GM21786 (cell line): ENCODE data around the gene DEDD2.
"Not testable (repeated sequence)": the region's sequence is repeated elsewhere in the genome, so short reads cannot be mapped to it uniquely, and the experiment has no call there.

Experiments used
- ATAC-seq: cut with Tn5 transposase; IDR thresholded peaks from one replicate; pipeline ENCODE4 v1.9.1; 2021; ENCODE audit not compliant: unreplicated experiment

Gene DEDD2, protein sequence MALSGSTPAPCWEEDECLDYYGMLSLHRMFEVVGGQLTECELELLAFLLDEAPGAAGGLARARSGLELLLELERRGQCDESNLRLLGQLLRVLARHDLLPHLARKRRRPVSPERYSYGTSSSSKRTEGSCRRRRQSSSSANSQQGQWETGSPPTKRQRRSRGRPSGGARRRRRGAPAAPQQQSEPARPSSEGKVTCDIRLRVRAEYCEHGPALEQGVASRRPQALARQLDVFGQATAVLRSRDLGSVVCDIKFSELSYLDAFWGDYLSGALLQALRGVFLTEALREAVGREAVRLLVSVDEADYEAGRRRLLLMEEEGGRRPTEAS

DNA sequence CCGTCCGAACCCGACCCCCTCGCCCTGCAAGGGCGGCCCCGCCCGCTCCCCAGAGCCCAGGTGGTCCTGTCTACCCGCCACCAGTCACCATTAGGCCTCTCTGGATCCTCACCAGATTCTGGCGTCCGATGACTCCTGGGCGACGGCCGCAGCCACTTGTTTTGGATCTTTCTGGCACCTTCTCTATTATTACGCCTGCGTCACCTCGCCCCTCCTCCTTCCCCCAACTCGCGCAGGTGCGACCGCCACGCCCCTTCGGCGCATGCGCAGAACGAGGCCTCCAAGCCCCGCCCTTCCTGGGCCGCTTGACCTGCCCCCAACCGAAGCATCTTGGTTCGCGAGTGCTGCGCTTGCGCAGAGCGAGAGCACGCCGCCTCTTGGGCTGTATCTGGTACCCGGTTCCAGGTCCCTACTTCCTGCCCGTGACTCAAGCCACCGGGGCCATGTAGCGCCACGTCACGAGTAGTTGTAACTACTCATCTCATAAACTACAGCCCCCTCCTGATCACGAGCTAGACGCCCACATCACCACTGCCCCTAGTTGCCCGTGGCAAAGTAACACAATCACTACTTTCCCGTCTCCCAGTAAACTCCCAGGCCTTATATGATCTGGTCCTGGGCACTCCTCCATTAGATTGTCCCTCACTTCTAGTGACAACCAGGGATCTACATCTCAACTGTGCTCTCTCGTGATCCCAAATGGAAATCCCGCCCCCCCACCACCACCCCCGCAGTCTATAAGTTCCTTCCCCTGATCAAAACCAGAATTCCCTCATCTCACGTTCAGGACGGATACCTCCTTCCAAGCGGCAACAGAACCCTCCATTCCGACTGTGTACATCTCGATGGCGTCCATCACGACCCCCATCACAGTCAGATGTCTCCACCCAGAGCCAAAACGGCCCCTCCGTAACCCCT lies at the start of gene DEDD2:
DEDD2 (minus strand) TSS at position 158 of the 918 bp plus-strand sequence. CDS start 670 bp downstream, outside the sequence.
- ATAC-seq: peak; percentile 67

DNA sequence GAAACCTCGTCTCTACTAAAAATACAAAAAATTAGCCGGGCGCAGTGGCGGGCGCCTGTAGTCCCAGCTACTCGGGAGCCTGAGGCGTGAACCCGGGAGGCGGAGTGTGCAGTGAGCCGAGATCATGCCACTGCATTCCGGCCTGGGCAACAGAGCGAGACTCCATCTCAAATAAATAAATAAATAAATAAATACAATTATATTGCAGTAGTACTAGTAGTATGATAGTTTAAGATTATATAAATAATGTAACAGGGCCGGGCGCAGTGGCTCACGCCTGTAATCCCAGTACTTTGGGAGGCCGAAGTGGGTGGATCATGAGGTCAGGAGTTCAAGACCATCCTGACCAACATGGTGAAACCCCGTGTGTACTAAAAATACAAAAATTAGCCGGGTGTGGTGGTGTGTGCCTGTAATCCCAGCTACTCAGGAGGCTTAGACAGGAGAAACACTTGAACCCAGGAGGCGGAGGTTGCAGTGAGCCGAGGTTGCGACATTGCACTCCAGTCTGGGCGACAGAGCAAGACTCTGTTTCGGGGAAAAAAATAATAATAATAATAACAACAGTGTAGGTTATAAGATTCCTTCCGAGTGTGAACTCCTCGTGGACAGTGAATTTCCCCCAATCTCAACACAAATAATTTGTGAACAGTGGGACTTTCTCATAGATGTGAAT lies 49.6 kb upstream of the DEDD2 start:
- ATAC-seq: not testable (repeated sequence)

DNA sequence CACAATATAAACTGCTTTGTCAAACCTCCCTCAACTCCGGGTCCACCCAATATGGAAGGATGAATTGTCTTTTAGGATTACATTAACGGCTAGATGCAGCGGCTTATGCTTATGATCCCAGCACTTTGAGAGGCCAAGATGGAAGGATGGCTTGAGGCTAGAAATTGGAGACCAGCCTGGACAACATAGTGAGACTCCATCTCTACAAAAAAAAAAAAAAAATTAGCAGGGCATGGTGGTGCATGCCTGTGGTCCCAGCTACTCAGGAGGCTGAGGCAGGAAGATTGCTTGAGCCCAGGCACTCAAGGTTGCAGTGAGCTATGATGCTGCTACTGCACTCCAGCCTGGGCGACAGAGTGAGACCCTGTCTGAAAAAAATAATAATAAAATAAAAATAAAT lies 48.6 kb upstream of the DEDD2 start:
- ATAC-seq: not testable (repeated sequence)

DNA sequence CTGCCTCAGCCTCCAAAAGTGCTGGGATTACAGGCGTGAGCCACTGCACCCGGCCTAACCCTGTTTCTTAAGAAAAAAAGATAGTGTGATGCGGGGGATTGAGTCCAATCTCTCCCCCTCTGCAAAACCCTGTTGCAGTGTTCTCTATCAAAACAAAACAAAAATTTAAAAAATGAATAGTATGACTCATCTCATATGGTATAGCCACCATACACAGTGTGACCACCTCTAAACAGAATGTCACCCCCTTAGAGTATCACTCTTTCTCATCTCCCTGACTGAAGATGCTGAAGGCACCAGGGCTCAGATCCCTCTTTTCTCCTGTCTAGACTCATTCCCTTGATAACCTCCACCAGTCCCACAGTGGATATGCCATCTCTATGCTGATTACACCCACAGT lies 44.3 kb upstream of the DEDD2 start:
- no peak for ATAC-seq

DNA sequence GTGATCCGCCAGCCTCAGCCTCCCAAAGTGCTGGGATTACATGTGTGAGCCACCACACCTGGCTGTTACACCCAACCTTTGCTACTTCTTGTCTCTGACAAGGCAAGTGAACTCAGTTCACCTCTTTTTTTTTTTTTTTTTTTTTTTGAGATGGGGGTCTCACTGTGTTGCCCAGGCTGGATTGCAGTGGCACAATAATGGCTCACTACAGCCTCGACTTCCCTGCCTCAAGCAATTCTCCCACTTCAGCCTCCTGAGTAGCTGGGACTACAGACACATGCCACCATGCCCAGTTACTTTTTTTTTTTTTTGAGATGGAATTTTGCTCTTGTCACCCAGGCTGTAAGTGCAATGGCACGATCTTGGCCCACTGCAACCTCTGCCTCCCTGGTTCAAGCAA lies 40.4 kb upstream of the DEDD2 start:
- not testable (repeated sequence) for ATAC-seq

DNA sequence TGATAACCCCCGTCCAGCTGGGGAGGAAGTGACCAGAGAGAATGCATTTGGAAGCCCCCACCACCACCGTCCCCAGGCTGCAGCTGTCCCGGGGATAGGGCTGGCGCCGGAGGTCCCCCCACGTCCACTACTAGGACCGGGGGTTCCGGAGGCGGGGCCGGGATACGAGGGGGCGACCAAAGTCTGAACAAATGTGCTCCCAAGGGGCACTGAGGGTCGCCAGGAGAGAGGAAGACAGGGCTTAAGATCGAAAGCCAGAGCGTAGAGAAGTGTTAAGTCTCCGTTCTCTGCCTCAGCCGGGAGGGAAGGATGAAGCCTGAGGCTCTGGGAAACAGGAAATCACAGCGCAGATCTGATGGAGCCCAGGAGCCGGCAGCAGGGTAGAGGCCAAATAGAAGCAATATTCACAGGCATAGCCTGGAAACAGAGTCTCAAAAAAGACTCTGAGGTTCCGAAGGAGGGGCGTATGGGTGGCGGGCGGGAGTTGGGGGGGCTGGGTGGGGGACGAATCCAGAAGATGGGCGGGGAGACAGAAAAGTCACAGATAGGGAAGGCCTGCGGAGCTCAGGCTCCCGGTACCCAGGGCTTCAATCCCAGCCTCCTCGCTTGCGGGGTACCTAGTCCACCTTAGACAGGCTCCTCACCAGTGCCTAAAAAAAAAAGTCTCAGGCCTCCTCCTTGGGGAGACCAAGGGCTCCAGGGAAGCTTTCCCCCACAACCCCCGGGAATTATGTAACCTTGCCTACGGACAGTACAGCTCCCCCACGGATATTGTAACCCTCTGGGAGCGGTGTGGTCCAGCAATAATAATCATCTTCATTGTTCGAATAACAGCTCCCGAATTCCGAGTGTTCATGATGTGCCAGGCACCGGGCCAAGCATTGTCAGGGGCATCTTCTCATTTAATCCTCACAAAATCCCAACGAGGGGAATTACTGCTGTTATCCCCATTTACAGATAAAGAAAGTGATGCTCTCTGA lies 38.6 kb upstream of the DEDD2 start:
- ATAC-seq: no peak

DNA sequence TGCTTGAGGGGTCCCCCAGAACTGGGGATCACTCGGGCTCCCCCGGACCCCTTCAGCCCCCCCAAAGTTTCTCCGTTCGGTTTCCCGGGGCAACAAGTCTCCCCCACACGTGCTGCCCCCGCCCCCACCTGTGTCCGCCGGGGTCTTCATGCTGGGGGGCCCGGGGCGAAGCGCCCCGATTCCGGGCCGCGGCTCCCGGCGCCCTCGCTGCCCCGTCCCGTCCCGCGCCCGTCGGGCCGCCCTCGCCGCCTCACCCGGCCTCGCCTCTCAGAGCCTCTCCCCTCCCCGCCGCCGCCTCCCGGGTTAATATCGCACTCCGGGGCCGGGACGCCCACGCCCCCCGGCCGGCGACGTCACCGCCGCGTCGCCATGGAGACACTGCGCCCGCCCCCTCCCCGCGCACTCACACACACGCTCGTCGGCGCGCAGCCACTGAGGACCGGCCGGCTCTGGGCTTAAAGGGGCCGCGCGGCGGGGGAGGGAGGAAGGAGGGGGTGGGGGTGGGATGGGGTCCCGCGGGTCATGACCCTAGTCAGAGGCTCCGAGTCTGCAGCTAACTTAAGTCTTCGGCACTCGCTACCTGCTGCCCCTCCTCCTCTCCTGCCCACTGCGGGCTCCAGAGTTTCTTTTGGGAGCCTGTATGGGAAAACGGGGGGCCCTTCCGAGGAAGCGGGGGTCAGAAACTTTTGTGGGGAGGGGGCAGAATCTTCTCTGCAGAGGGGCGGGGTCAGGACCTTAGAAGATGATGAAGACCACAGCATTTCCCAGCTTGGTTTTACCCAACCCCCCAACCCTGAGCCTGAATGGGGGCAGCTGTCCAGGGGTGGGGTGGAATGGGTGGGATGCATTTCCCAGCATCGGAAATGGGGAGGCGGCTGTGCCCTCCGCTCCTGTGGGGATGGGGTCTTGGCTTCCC lies 37.6 kb upstream of the DEDD2 start, which contains the start of gene ERF:
ERF (minus strand) TSS at position 279 of the 916 bp plus-strand sequence; CDS start at position 150, 129 bp downstream.
- peak; percentile 46 for ATAC-seq

DNA sequence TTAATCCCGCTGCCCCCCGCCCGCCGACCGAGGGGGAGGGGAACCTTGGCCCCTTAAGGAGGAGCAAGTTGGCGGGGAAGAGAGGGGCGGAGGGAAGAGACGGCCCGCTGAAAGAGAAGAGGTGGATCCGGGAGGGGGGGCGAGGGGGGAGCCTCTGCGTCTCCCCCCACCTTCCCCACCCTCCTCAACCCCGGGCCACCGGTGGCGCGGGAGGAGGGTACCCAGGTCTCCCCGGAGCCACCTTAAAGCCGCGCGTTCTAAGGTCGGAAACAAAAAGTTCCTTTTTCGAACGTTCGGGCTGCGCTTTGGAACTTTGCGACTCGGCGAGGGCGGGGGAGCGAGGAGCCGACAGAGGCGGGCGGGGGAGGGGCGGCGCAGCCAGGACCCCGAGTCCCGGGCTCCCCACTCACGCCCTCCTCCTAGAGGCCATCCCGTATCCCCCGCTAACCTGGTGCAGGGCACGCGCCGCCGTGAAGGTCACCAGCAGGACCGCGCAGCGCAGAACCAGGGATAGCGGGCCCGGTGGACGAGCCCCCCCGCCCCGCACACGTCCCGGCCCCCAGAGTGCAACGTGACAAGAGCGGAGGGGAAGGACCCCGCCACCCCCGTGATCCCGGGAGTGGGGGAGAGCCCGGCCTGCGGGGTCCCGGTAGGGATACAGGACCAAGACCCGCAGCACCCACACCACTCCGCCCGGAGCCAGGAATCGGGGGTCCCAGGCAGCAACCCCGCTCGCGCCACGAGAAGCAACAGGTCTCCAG lies 36.8 kb upstream of the DEDD2 start:
- ATAC-seq: peak; percentile 40

DNA sequence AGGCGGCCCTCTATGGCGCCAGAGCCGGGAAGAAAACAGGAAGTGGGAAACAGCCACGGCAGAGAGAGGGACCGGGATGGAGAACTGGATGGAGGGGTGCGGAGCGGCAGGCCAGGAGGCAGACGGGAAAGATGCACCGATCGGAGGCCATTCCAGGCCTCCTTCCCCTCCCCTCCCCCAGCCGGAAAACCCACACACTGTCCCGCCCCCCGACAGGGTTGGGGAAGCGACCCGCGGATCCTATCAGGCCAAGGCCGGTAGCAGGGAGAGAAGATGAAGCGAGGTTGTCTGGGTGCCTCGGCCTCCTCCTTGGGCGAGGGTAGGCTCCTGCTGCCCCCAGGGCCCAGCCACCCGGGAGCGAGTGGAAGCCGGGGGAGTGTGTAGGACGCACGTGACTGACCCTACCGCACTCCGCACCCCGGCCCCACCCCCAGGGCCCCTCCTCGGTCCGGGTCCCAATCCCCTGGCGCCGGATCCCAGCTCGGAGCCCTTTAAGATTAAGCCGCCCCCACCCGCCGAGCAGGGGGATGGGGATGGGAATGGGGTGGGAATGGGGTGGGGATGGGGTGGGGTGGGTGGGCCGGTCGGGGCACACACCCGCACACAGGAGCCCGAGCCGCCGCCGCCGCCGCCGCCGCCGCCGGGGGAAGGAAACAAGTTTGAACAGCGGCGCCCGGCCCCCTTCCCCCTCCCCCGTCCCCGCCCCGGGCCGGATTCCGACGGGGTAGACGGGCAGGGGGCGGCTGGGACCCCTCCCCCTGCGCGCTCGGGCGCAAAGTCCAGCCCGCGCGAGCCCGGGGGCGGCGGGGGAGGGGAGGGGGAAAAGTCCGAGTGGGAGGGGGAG lies 36.0 kb upstream of the DEDD2 start:
- peak; percentile 13 for ATAC-seq

DNA sequence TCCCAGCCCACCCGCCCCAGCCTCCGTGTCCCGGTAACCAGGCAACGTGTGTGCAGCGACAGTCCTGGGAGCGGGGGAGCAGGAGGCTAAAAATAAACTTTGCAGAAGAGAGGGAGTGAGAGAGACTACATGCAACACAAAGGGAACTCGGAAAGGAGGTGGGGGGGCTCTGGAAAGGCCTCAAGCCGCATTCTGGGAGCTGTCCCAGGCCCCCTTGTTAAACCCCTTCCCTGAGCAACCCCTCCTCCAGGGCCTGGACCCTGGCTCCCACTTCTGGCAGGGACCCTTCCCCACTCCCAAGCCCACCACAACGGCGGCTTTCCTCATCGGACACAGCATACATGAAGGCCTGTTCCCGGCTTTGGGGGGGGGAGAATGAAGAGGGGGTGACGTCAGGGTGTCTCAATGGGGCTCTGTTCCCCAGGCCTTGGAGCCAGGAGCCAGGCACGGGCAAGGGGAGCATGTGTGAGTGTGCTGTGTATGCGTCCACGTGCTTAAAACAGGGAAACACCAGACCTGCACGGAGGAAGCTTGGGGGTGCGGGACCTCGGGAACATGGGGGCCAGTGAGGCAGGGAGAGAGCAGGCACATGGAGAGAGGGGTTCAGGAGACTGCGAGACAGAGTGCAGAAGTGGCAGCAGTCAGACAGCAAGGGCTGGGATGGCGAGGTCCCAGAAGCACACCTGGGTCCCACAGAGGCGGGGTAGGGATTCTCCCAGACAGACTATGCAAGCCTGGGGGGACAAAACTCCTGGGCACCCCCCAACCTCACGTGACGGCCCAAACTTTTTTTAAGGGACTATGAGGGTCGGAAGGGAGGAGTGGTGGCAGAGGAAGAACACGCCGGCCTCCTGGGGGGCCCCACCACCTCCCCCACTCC lies 35.1 kb upstream of the DEDD2 start:
- no peak for ATAC-seq

DNA sequence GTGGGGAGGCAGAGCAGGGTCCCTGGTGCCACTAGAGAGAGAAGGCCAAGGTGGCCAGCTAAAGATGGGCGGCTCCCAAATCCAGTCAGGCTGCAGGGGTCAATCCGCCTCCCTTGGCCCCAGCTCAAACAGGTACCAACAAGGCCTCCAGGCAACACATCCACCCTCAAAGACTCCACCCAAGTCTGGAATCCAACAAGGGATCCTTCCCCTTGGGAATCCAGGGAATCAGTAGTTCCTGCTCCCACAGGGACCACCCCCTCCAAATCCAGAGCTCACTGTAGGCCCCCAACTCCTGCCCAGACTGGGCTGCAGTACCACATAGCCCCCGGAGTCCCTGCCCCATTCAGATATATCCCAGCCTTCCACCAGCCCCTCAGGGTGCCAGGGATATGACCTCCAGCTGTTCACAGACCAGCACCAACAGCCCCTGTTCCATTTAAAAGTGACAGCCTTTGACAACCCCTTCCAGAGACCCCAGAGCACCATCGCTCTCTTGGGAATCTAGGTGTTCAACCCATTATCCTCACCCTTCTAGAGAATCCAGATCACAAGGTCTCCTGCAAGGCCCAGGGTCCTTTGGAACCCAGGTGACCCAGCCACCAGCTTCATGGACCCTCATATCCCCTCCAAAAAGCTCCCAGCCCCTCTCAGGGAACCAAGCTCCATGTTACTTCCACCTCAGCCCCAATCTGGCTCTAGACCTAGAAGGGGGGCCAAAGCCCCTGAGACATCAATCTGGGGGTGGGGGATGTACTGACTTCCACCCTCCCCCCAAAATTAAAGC lies 34.3 kb upstream of the DEDD2 start:
- no peak for ATAC-seq

DNA sequence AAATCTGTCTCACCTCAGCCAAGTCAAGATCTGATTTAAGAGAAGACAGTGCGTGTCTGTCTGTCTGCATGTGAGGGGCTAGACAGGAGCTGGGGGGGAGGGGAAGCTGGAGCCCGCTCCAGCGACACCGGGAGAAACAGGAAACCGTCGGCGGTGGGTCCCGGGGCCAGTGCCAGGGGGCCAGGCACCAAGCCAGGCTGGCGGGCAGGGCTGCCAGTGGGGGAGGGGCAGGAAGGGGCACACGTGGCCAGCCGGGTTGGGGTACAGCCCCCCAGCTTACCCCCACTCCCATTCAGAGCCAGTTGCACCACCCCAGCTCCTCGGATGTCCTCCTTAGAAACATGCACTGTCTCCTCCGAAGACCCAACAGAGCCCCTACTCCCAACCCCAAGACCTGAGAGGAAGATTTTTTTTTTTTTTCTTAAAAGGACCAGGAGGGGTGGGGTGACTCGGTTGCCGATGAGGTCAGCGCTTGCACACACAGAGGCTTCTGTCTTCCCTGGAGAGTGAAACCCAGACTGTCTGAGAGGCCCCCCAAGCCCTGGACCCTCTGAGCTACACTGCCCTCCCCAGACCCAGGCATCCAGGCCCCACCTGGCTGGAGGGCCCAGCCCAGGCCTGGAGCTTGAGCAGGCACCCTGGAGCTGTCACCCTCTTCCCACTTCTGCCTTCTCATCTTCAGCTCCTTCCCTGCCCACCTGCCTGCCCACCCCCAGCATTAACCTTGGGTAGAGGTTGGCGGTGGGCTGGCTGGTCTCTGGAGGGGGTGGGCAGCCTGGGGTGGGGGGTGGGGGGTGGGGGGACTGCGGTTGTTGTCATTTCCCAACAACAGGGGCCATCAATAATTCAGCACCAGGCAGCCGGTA lies 33.4 kb upstream of the DEDD2 start:
- no peak for ATAC-seq

DNA sequence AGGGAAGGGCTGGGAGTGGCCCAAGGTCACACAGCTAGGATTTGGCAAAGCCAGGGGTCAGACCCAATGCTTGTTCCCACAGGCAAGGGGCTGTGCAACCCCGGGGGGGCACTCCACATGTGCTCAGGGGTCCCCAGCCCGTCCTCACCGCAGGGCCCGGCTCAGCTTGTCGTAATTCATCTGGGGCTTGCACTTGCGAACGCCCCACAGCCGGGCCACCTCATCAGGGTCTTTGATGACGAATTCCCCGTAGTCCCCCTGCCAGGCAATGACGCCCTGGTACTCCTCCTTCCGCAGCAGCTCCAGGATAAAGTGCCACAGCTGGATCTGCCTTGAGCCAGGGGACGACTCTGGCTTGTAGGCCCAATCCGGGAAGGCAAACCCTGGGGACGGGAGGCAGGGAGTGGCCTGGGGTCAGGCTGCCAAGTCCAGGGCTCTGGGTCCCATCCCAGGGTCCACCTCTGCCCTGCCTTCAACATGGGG lies 32.7 kb upstream of the DEDD2 start:
- no peak for ATAC-seq

DNA sequence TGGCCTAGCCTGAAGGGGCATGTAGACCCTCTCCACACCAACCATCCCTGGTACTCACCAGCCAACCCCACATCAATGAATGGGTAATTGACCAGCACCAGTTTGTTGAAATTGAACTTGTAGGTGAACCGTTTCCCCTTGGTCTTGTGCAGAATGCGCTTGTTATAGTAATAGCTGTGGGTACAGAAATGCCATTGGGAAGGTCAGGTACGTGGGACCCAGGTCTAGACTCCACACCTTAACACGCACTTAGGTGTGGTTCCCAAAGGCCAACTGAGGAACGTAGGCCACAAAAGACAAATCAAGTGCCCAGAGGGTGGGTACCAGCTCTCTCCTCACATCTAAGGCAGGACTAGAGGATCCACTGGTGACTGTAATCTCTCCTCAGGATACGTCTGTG lies 32.3 kb upstream of the DEDD2 start:
- no peak for ATAC-seq
